Measurements from ENCODE around the gene DBX2.
"Not testable (repeated sequence)": the region's sequence is repeated elsewhere in the genome, so short reads cannot be mapped to it uniquely, and the experiment has no call there.

DBX2 gene

DNA sequence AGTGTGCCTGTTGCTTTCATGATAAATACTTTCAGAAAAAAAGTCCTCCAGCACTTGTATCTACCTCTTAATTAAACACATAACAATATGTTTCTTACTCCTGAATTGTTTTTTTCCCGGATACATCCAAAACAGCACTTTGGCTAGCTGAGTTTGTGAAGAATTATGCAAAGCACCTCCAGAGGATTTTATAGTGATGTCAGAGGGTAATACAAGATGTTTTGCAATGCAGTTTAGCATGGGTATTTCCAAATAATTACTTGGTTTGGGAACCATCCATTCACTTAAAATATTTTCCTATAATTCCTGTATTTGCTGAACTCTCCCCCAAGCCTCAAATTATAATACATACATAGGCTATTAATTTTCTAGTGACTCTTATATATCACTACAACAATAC is 37.7 kb upstream of the DBX2 start:
- TF ChIP-seq CTCF (IDR thresholded peaks at IDR 0.05): no peak

DNA sequence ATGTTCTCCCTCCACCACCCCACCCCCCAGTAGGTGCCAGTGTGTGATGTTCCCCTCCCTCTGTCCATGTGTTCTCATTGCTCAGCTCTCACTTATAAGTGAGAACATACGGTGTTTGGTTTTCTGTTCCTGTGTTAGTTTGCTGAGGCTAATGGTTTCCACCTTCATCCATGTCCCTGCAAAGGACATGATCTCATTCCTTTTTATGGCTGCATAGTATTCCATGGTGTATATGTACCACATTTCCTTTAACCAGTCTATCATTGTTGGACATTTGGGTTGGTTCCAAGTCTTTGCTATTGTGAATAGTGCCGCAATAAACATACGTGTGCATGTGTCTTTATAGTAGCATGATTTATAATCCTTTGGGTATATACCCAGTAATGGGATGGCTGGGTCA is 33.3 kb upstream of the DBX2 start:
- H3K9ac ChIP-seq; H3K27ac ChIP-seq; H3K36me3 ChIP-seq (ENCODE audit: control insufficient read depth, insufficient read depth, low read length); H3K4me3 ChIP-seq (ENCODE audit: low read depth, low read length); H2AFZ ChIP-seq; H3K4me2 ChIP-seq (ENCODE audit: low read length); H3K9me3 ChIP-seq (ENCODE audit: control insufficient read depth, low read length); H3K79me2 ChIP-seq; H3K4me1 ChIP-seq; H3K27me3 ChIP-seq (ENCODE audit: control insufficient read depth, insufficient read depth, low read length): not testable (repeated sequence)

More for the DNA sequence above, 37.7 kb upstream of the DBX2 start:
- Histone ChIP-seq H3K4me1 (no peaks in the 10 kb centered on the region), H3K4me2 (ENCODE audit: low read length) (no peak overlapping the region), H3K9me3 (ENCODE audit: control insufficient read depth, low read length) (no peaks in the 10 kb centered on the region), H3K9ac (no peak overlapping the region), H3K79me2 (no peaks in the 10 kb centered on the region), H3K27ac (no peak overlapping the region), H2AFZ (no peak overlapping the region), H3K4me3 (ENCODE audit: low read depth, low read length) (no peak overlapping the region), H3K36me3 (ENCODE audit: control insufficient read depth, insufficient read depth, low read length) (no peaks in the 10 kb centered on the region), H3K27me3 (ENCODE audit: control insufficient read depth, insufficient read depth, low read length) (no peaks in the 10 kb centered on the region)

DNA sequence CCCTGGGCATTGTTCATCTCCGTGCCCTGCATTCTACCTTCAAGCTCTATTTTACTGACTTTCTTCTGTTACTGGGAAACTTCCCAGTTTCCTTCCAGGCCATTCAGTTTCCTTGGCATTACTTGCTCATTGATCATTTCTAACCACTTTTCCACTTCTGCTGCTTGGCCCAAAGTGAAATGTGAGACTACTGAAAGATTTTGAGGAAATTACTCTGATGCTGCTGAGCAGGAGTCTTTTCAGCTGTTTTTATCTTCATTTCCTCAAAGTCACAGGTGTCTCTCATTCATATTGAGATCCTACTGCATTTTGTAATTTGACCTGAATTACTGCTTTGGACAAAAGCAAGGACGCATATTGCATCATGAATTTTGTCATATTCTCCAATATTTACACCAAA is 26.4 kb upstream of the DBX2 start:
- no peaks in the 10 kb centered on the region for H3K79me2 ChIP-seq
- no peaks in the 10 kb centered on the region for H3K9me3 ChIP-seq (ENCODE audit: control insufficient read depth, low read length)
- no peaks in the 10 kb centered on the region for H3K36me3 ChIP-seq (ENCODE audit: control insufficient read depth, insufficient read depth, low read length)
- no peak for TF ChIP-seq CTCF (IDR thresholded peaks at IDR 0.05)
- H3K9ac ChIP-seq: no peak overlapping the region
- no peaks in the 10 kb centered on the region for H3K27me3 ChIP-seq (ENCODE audit: control insufficient read depth, insufficient read depth, low read length)
- H3K4me2 ChIP-seq (ENCODE audit: low read length): no peak overlapping the region
- no peak overlapping the region for H3K4me3 ChIP-seq (ENCODE audit: low read depth, low read length)
- H2AFZ ChIP-seq: peak overlapping the region; percentile 12
- H3K4me1 ChIP-seq: no peaks in the 10 kb centered on the region
- no peak overlapping the region for H3K27ac ChIP-seq

DNA sequence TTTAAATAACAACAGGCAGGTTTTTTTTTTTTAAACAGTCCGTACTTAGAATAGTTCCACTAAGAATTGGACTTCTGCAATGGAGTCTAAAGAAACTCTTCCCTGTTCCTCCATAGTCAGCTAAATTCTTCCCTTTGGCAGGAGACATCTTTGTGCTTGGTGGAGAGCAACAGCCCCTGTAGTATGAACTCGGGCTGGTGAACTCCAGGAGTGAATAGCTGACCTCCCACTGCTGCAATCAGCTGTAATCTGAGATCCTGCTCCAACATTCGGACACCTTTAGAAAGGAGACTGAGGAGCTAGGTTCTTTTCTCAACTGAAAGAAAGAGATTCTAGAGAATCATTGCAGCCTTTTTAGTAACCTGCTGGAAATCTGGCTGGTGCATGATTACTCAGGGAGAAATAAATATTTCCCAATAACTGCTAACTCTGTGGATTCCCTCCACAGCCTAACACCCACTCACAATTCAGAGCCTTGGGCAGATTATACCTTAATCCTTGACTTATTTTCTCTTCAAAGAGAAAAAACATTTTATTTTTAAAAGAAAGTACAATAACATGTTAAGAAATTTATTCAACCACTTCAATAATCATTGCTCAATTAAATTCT is 25.6 kb upstream of the DBX2 start:
- Histone ChIP-seq H3K4me3 (ENCODE audit: low read depth, low read length) (no peak overlapping the region), H3K27ac (no peak overlapping the region), H2AFZ (peak overlapping the region; percentile 25), H3K79me2 (no peaks in the 10 kb centered on the region), H3K4me2 (ENCODE audit: low read length) (no peak overlapping the region), H3K9me3 (ENCODE audit: control insufficient read depth, low read length) (no peaks in the 10 kb centered on the region), H3K36me3 (ENCODE audit: control insufficient read depth, insufficient read depth, low read length) (no peaks in the 10 kb centered on the region), H3K9ac (no peak overlapping the region), H3K4me1 (no peaks in the 10 kb centered on the region), H3K27me3 (ENCODE audit: control insufficient read depth, insufficient read depth, low read length) (no peaks in the 10 kb centered on the region)
- TF ChIP-seq CTCF (IDR thresholded peaks at IDR 0.05): no peak

GRCh38 chr12:45075587-45076282 is 24.8 kb upstream of the DBX2 start:
- Histone ChIP-seq H3K9me3 (ENCODE audit: control insufficient read depth, low read length) (no peaks in the 10 kb centered on the region), H3K27me3 (ENCODE audit: control insufficient read depth, insufficient read depth, low read length) (no peaks in the 10 kb centered on the region), H3K4me3 (ENCODE audit: low read depth, low read length) (no peak overlapping the region), H3K4me1 (no peaks in the 10 kb centered on the region), H3K9ac (no peak overlapping the region), H3K27ac (no peak overlapping the region), H3K79me2 (no peaks in the 10 kb centered on the region), H3K4me2 (ENCODE audit: low read length) (no peak overlapping the region), H2AFZ (no peak overlapping the region), H3K36me3 (ENCODE audit: control insufficient read depth, insufficient read depth, low read length) (no peaks in the 10 kb centered on the region)
- no peak for TF ChIP-seq CTCF (IDR thresholded peaks at IDR 0.05)

Measured in parathyroid adenoma (tissue), 2 donors.